SK-N-SH (cell line): Measurements from ENCODE around the gene PIGZ.

Source experiments
- EZH2phosphoT487 ChIP-seq: fragments of 200-600 bp; sonication (generic); IDR thresholded peaks from 2 replicates; pipeline ENCODE4 v1.6.1; 2017; ENCODE audit warnings: low read depth, mixed run types, mild to moderate bottlenecking, antibody characterized with exemption, moderate library complexity, borderline replicate concordance
- FOXM1 ChIP-seq: IDR thresholded peaks from 2 replicates; pipeline ENCODE4 v1.4.0; 2012; ENCODE audit warnings: low read depth, mild to moderate bottlenecking
- MXI1 ChIP-seq: IDR thresholded peaks from 2 replicates; pipeline ENCODE4 v1.6.1; 2012; ENCODE audit warnings: mild to moderate bottlenecking, low read depth, low read length, improper control_type of control experiment
- NRF1 ChIP-seq: IDR thresholded peaks from 2 replicates; pipeline ENCODE4 v1.6.1; 2012; ENCODE audit warnings: low read depth, mild to moderate bottlenecking, low read length
- POLR2AphosphoS5 ChIP-seq: IDR thresholded peaks from 2 replicates; pipeline ENCODE4 v1.6.1; 2012; ENCODE audit warnings: low read depth, low read length
- SIN3A ChIP-seq: IDR thresholded peaks from 2 replicates; pipeline ENCODE4 v1.6.1; 2012; ENCODE audit warnings: low read depth, mild to moderate bottlenecking, low read length, moderate library complexity, borderline replicate concordance
- SMC3 ChIP-seq: IDR thresholded peaks from 2 replicates; pipeline ENCODE4 v1.6.1; 2012; ENCODE audit warnings: low read depth, low read length, improper control_type of control experiment
- TAF1 ChIP-seq: IDR thresholded peaks from 2 replicates; pipeline ENCODE4 v1.6.1; 2012; ENCODE audit warnings: low read depth, mild to moderate bottlenecking, low read length, moderate library complexity, borderline replicate concordance
- TCF12 ChIP-seq: IDR thresholded peaks from 2 replicates; pipeline ENCODE4 v1.4.0; 2012
- YY1 ChIP-seq: IDR thresholded peaks from 2 replicates; pipeline ENCODE4 v1.4.0; 2012; ENCODE audit warnings: low read depth, mild to moderate bottlenecking
- TF ChIP-seq, protein P1 (sequence below): fragments of 150-350 bp; IDR thresholded peaks from 2 replicates; pipeline ENCODE4 v1.6.1; 2017; ENCODE audit warnings: antibody characterized with exemption, low read length, low read depth, borderline replicate concordance
- TF ChIP-seq, protein P2 (sequence below): fragments of 200-600 bp; sonication (generic); IDR thresholded peaks from 2 replicates; pipeline ENCODE4 v1.6.1; 2017; ENCODE audit warnings: antibody characterized with exemption, mild to moderate bottlenecking, moderate library complexity

DNA sequence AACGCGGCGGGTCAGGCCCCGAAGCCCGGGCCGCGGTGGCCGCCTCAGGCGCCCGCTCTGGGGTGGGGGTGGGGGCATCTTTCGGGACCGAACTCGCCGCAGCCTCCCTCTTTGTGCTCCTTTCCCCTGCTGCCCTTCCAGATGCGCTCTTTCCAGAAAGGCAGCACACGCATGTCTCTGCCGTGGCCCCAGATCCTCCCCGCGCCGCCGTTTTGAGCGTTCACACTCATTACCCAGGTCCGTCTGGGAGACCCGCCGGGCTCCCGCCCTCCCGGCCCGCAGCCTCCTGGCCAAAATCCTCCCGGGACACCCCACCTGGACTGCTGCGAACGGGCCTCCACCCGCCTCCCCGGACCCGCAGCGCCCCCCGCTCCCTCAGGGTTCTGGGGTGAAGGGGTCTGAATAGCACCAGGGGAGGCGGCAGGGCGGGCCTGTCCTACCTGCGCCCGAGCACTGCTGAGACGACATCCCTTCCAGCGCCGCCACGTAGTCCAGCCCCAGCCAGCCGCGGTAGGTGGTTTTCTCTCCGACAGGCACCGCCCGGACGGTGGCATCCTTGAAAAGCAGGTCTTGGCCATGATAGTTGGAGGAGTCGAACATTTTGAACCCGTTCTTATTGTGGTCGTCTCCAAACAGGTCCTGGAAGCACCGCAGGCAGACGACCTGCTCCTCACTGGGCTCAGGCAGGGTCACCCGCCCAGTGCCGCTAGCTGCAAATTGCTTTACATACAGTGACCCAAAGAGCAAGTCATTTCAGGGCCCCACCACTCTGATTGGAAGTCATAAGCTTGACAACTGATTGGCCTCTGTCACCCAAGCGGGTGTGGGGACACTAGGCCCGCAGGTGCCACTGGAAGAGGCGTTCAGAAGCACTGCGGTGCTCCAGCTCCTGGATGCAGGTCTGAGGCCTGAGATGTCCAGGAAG, 35.1 kb upstream of the PIGZ start:
- TF ChIP-seq EZH2phosphoT487 (no peak), POLR2AphosphoS5 (no peak), TAF1 (no peak), SIN3A (no peak), SMC3 (no peak), MXI1 (peak; percentile 19; the same call in 1 of the 2 replicates), YY1 (no peak), TCF12 (no peak), NRF1 (no peak), FOXM1 (no peak)
- TF ChIP-seq, protein P1, sequence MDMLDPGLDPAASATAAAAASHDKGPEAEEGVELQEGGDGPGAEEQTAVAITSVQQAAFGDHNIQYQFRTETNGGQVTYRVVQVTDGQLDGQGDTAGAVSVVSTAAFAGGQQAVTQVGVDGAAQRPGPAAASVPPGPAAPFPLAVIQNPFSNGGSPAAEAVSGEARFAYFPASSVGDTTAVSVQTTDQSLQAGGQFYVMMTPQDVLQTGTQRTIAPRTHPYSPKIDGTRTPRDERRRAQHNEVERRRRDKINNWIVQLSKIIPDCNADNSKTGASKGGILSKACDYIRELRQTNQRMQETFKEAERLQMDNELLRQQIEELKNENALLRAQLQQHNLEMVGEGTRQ = no peak
- TF ChIP-seq, protein P2, sequence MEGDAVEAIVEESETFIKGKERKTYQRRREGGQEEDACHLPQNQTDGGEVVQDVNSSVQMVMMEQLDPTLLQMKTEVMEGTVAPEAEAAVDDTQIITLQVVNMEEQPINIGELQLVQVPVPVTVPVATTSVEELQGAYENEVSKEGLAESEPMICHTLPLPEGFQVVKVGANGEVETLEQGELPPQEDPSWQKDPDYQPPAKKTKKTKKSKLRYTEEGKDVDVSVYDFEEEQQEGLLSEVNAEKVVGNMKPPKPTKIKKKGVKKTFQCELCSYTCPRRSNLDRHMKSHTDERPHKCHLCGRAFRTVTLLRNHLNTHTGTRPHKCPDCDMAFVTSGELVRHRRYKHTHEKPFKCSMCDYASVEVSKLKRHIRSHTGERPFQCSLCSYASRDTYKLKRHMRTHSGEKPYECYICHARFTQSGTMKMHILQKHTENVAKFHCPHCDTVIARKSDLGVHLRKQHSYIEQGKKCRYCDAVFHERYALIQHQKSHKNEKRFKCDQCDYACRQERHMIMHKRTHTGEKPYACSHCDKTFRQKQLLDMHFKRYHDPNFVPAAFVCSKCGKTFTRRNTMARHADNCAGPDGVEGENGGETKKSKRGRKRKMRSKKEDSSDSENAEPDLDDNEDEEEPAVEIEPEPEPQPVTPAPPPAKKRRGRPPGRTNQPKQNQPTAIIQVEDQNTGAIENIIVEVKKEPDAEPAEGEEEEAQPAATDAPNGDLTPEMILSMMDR = no peak
